ENCODE measurements around the gene C12orf42. TPM values are rescaled to one million over a fixed set of nuclear protein-coding genes. Genes with fewer than 3 reads are reported as not detected.
A peak's percentile ranks its signal among the peaks of the same experiment; 100 is the strongest.

The C12orf42 gene
- total and polyA plus RNA-seq, 10 of the 15 experiments (the other 5 are each of a cell fraction or from before 2014, with no cell fraction given), result 1.4 to 7.0 (median 2.4) TPM

DNA sequence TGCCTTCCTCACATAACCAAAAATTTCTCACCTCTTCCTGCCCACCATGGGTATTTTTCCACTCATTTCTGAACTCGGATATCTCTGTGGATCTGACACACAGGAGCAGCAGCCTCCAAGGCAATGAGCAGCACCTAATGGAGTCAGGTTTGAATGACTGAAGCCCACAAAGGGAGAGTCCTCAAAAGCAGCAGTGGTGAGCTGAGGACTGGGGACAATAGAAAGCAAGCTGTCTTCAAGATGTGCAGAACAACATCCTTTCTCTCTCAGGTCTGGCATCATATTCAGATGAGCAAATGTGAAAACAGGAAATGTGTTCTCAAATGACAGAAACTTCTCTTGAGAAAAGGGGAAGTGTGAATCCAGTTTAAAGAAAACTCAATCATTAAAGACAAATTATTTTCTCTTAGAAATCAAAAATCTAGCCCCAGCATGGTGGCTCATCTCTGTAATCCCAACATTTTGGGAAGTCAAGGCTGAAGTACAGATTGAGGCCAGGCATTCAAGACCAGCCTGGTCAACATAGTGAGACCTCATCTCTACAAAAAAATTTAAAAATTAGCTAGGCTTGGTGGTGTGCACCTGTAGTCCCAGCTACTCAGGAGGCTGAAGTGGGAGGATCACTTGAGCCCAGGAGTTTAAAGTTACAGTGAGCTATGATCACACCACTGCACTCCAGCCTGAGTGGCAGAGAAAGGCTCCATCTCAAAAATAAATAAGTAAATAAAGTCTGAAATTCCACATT, 54.2 kb downstream of the C12orf42 start (continued):
- peak; percentile 81 for TF ChIP-seq RELB (IDR thresholded peaks at IDR 0.05; ENCODE audit: low read depth)
- TF ChIP-seq, protein P1, sequence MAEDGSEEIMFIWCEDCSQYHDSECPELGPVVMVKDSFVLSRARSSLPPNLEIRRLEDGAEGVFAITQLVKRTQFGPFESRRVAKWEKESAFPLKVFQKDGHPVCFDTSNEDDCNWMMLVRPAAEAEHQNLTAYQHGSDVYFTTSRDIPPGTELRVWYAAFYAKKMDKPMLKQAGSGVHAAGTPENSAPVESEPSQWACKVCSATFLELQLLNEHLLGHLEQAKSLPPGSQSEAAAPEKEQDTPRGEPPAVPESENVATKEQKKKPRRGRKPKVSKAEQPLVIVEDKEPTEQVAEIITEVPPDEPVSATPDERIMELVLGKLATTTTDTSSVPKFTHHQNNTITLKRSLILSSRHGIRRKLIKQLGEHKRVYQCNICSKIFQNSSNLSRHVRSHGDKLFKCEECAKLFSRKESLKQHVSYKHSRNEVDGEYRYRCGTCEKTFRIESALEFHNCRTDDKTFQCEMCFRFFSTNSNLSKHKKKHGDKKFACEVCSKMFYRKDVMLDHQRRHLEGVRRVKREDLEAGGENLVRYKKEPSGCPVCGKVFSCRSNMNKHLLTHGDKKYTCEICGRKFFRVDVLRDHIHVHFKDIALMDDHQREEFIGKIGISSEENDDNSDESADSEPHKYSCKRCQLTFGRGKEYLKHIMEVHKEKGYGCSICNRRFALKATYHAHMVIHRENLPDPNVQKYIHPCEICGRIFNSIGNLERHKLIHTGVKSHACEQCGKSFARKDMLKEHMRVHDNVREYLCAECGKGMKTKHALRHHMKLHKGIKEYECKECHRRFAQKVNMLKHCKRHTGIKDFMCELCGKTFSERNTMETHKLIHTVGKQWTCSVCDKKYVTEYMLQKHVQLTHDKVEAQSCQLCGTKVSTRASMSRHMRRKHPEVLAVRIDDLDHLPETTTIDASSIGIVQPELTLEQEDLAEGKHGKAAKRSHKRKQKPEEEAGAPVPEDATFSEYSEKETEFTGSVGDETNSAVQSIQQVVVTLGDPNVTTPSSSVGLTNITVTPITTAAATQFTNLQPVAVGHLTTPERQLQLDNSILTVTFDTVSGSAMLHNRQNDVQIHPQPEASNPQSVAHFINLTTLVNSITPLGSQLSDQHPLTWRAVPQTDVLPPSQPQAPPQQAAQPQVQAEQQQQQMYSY (CRISPR knock-in tag; IDR thresholded peaks at IDR 0.05), result no peak
- TF ChIP-seq SMAD1 (IDR thresholded peaks at IDR 0.05; ENCODE audit: low read depth, partially characterized antibody), result no peak
- peak; percentile 55 for TF ChIP-seq RAD21 (IDR thresholded peaks at IDR 0.05; ENCODE audit: insufficient read depth, low read depth, low read length)
- TF ChIP-seq POLR2A (IDR thresholded peaks at IDR 0.05; ENCODE audit: low read depth, low read length), result peak; percentile 64
- no peak for TF ChIP-seq E2F4 (IDR thresholded peaks at IDR 0.05; ENCODE audit: low read depth, low read length)
- TF ChIP-seq ZBTB11 (CRISPR knock-in tag; IDR thresholded peaks at IDR 0.05), result no peak
- peak; percentile 80 for TF ChIP-seq BCL11A (IDR thresholded peaks at IDR 0.05; ENCODE audit: low read depth, low read length)
- TF ChIP-seq KAT2A (conservative IDR thresholded peaks at IDR 0.05; ENCODE audit: control insufficient read depth, low read depth, low read length), result no peak
- peak; percentile 84 for TF ChIP-seq ATF7 (IDR thresholded peaks at IDR 0.05; ENCODE audit: low read depth)
- peak; percentile 49; the same call in 1 of the 2 replicates for TF ChIP-seq PAX5 (IDR thresholded peaks at IDR 0.05; ENCODE audit: borderline replicate concordance, low read depth, low read length)
- TF ChIP-seq ELK1 (IDR thresholded peaks at IDR 0.05; ENCODE audit: low read depth, low read length), result no peak
- TF ChIP-seq FOXK2 (IDR thresholded peaks at IDR 0.05), result no peak
- TF ChIP-seq CBFB (IDR thresholded peaks at IDR 0.05; ENCODE audit: low read depth), result peak; percentile 62
- TF ChIP-seq MYB (IDR thresholded peaks at IDR 0.05; ENCODE audit: borderline replicate concordance, low read depth, low read length), result no peak
- peak; percentile 94; the same call in 1 of the 2 replicates for TF ChIP-seq MTA3 (IDR thresholded peaks at IDR 0.05; ENCODE audit: borderline replicate concordance, low read length)
- TF ChIP-seq ZSCAN29 (IDR thresholded peaks at IDR 0.05), result no peak
- TF ChIP-seq SMC3 (IDR thresholded peaks at IDR 0.05; ENCODE audit: borderline replicate concordance, low read length), result peak; percentile 38; the same call in 1 of the 2 replicates
- no peak for TF ChIP-seq FOS (IDR thresholded peaks at IDR 0.05; ENCODE audit: borderline replicate concordance, extremely low read depth, insufficient read length)

Data from GM12878 (cell line).